IMR-90 (cell line): ENCODE measurements around the gene MARCHF6. TPM values are rescaled to one million over a fixed set of nuclear protein-coding genes. Genes with fewer than 3 reads are reported as not detected.

Source experiments
- ATAC-seq: fragments of 200-7000 bp; cut with Tn5 transposase; 2 replicates; pipeline ENCODE4 v1.9.1; 2020; ENCODE audit warnings: low read depth, mild to moderate bottlenecking, moderate library complexity
- BruUV-seq: library from RNA; stranded (reverse); fragments of 400-500 nt; replicated peaks from 2 replicates; lab custom pipeline; 2021; lab: Mats Ljungman, UMichigan
- CTCF ChIA-PET: fragments of 300-600 bp; formaldehyde crosslinking; extraction: SDS; loops from one replicate; lab custom pipeline; 2021; ENCODE audit warnings: antibody characterized with exemption; lab: Yijun Ruan, JAX
- POLR2A ChIA-PET: fragments of 300-600 bp; sonication (Branson Sonifier 250); formaldehyde crosslinking; loops from one replicate; lab custom pipeline; 2022; ENCODE audit warnings: antibody characterized with exemption; ENCODE audit not compliant: unreplicated experiment; lab: Charles Lee
- DNase-seq: peaks from one replicate; pipeline ENCODE4 v3.0.0; 2013
- H2AFZ ChIP-seq: replicated peaks from 2 replicates; pipeline ENCODE3; 2013; ENCODE audit warnings: low read length, mild to moderate bottlenecking; ENCODE audit not compliant: poor library complexity
- H2AK5ac ChIP-seq: 2 replicates; pipeline ENCODE4 v1.6.1; 2013; ENCODE audit warnings: low read depth, low read length, inconsistent platforms
- H2AK9ac ChIP-seq: replicated peaks from 2 replicates; pipeline ENCODE3; 2013; ENCODE audit warnings: mild to moderate bottlenecking, low read depth, low read length, moderate library complexity; ENCODE audit not compliant: poor library complexity
- H2BK120ac ChIP-seq: 2 replicates; pipeline ENCODE4 v1.6.1; 2013; ENCODE audit warnings: low read depth, low read length, inconsistent platforms
- H2BK15ac ChIP-seq: 3 replicates; pipeline ENCODE4 v1.6.1; 2013; ENCODE audit warnings: low read depth, low read length, inconsistent platforms
- H2BK20ac ChIP-seq: 2 replicates; pipeline ENCODE4 v1.6.1; 2013; ENCODE audit warnings: low read depth, mild to moderate bottlenecking, inconsistent platforms, low read length, moderate library complexity
- H2BK5ac ChIP-seq: 2 replicates; pipeline ENCODE4 v1.6.1; 2013; ENCODE audit warnings: mild to moderate bottlenecking, low read depth, low read length, inconsistent platforms; ENCODE audit not compliant: poor library complexity, severe bottlenecking
- H3K14ac ChIP-seq: replicated peaks from 2 replicates; pipeline ENCODE4 v1.6.1; 2013; ENCODE audit warnings: low read depth, low read length, inconsistent platforms
- H3K18ac ChIP-seq: 2 replicates; pipeline ENCODE4 v1.6.1; 2013; ENCODE audit warnings: low read depth, low read length, control low read depth
- H3K23ac ChIP-seq: 2 replicates; pipeline ENCODE4 v1.6.1; 2013; ENCODE audit warnings: low read depth, low read length, inconsistent platforms
- H3K27ac ChIP-seq: 2 replicates; pipeline ENCODE4 v1.5.1; 2013; ENCODE audit warnings: mild to moderate bottlenecking, control low read depth, low read length; ENCODE audit not compliant: insufficient read depth
- H3K27me3 ChIP-seq: 2 replicates; pipeline ENCODE4 v1.6.1; 2013; ENCODE audit warnings: low read length; ENCODE audit not compliant: control insufficient read depth, insufficient read depth
- H3K36me3 ChIP-seq: 2 replicates; pipeline ENCODE4 v1.6.1; 2013; ENCODE audit warnings: low read length, mixed read lengths; ENCODE audit not compliant: control insufficient read depth, insufficient read depth
- H3K4ac ChIP-seq: 2 replicates; pipeline ENCODE4 v1.6.1; 2013; ENCODE audit warnings: low read depth, low read length, inconsistent platforms
- H3K4me1 ChIP-seq: 2 replicates; pipeline ENCODE4 v1.6.1; 2013; ENCODE audit warnings: low read length, mixed read lengths; ENCODE audit not compliant: control insufficient read depth, insufficient read depth
- H3K4me2 ChIP-seq: 2 replicates; pipeline ENCODE4 v1.6.1; 2013; ENCODE audit warnings: low read depth, mild to moderate bottlenecking, control low read depth, low read length, moderate library complexity
- H3K4me3 ChIP-seq: 2 replicates; pipeline ENCODE4 v1.5.1; 2013; ENCODE audit warnings: low read depth, mild to moderate bottlenecking, control low read depth, low read length, moderate library complexity; ENCODE audit not compliant: insufficient read depth
- H3K56ac ChIP-seq: 2 replicates; pipeline ENCODE4 v1.6.1; 2013; ENCODE audit warnings: low read length, inconsistent platforms; ENCODE audit not compliant: insufficient read depth; ENCODE audit errors: extremely low read depth
- H3K79me1 ChIP-seq, 2 experiments: 2 replicates each; pipeline ENCODE4 v1.6.1; 2013; ENCODE audit warnings: low read length in 2 of 2, inconsistent platforms in 1 of 2, low read depth in 1 of 2
- H3K9ac ChIP-seq: 2 replicates; pipeline ENCODE4 v1.6.1; 2013; ENCODE audit warnings: low read depth, low read length, control low read depth
- H3K9me1 ChIP-seq: 2 replicates; pipeline ENCODE4 v1.6.1; 2013; ENCODE audit warnings: low read length, inconsistent platforms; ENCODE audit not compliant: insufficient read depth
- H3K9me3 ChIP-seq: 2 replicates; pipeline ENCODE4 v1.6.1; 2013; ENCODE audit warnings: low read length; ENCODE audit not compliant: control insufficient read depth, insufficient read depth
- H4K20me1 ChIP-seq: 2 replicates; pipeline ENCODE4 v1.6.1; 2013; ENCODE audit warnings: low read length, inconsistent platforms; ENCODE audit not compliant: insufficient read depth
- H4K5ac ChIP-seq: 2 replicates; pipeline ENCODE4 v1.6.1; 2013; ENCODE audit warnings: mild to moderate bottlenecking, low read depth, low read length, control low read depth
- H4K8ac ChIP-seq, 2 experiments: 2 replicates each; pipeline ENCODE4 v1.6.1; 2013; ENCODE audit warnings: low read depth in 2 of 2, low read length in 2 of 2, control low read depth in 1 of 2, inconsistent platforms in 1 of 2
- H4K91ac ChIP-seq: 2 replicates; pipeline ENCODE4 v1.6.1; 2013; ENCODE audit warnings: low read depth, low read length, inconsistent platforms; ENCODE audit not compliant: insufficient read depth
- BHLHE40 ChIP-seq: fragments of 150-350 bp; IDR thresholded peaks from 2 replicates; pipeline ENCODE4 v1.6.1; 2016; ENCODE audit warnings: mild to moderate bottlenecking, low read depth, low read length
- CEBPB ChIP-seq: IDR thresholded peaks from 2 replicates; pipeline ENCODE4 v1.6.1; 2012; ENCODE audit warnings: low read depth, low read length, improper control_type of control experiment
- CHD1 ChIP-seq: IDR thresholded peaks from 2 replicates; pipeline ENCODE4 v1.6.1; 2012; ENCODE audit warnings: low read depth, low read length, improper control_type of control experiment
- CTCF ChIP-seq: conservative IDR thresholded peaks from 2 replicates; pipeline ENCODE4 v1.5.1; 2012; ENCODE audit warnings: mild to moderate bottlenecking, low read depth, low read length, improper control_type of control experiment
- ELK1 ChIP-seq: fragments of 150-350 bp; IDR thresholded peaks from 2 replicates; pipeline ENCODE4 v1.6.1; 2016; ENCODE audit warnings: low read depth, mild to moderate bottlenecking, low read length, moderate library complexity, borderline replicate concordance
- FOS ChIP-seq: fragments of 150-350 bp; IDR thresholded peaks from 2 replicates; pipeline ENCODE4 v1.6.1; 2016; ENCODE audit warnings: low read depth, low read length
- MAFK ChIP-seq: IDR thresholded peaks from 2 replicates; pipeline ENCODE4 v1.6.1; 2012; ENCODE audit warnings: low read depth, low read length, improper control_type of control experiment
- MAZ ChIP-seq: IDR thresholded peaks from 2 replicates; pipeline ENCODE4 v1.6.1; 2012; ENCODE audit warnings: low read depth, mild to moderate bottlenecking, low read length, improper control_type of control experiment, moderate library complexity, borderline replicate concordance
- MXI1 ChIP-seq: IDR thresholded peaks from 2 replicates; pipeline ENCODE4 v1.6.1; 2012; ENCODE audit warnings: low read depth, mild to moderate bottlenecking, low read length, moderate library complexity, borderline replicate concordance
- NFE2L2 ChIP-seq: fragments of 150-350 bp; IDR thresholded peaks from 2 replicates; pipeline ENCODE4 v1.6.1; 2016; ENCODE audit warnings: low read depth, mild to moderate bottlenecking, low read length
- POLR2A ChIP-seq: IDR thresholded peaks from 2 replicates; pipeline ENCODE4 v1.6.1; 2012; ENCODE audit warnings: mild to moderate bottlenecking, low read depth, low read length
- RAD21 ChIP-seq: IDR thresholded peaks from 2 replicates; pipeline ENCODE4 v1.6.1; 2012; ENCODE audit warnings: low read length, improper control_type of control experiment
- RCOR1 ChIP-seq: IDR thresholded peaks from 2 replicates; pipeline ENCODE4 v1.6.1; 2012; ENCODE audit warnings: mild to moderate bottlenecking, low read length, improper control_type of control experiment; ENCODE audit not compliant: insufficient replicate concordance
- RFX5 ChIP-seq: IDR thresholded peaks from 2 replicates; pipeline ENCODE4 v1.8.0; 2012; ENCODE audit warnings: low read depth, mild to moderate bottlenecking, low read length, moderate library complexity
- SMC3 ChIP-seq: fragments of 150-350 bp; IDR thresholded peaks from 2 replicates; pipeline ENCODE4 v1.6.1; 2016; ENCODE audit warnings: low read depth, mild to moderate bottlenecking, antibody characterized with exemption, low read length, moderate library complexity
- USF2 ChIP-seq: fragments of 150-350 bp; IDR thresholded peaks from 2 replicates; pipeline ENCODE4 v1.6.1; 2017; ENCODE audit warnings: mild to moderate bottlenecking, antibody characterized with exemption, low read length, low read depth
- WGBS, 2 experiments: methylation state at CpG; one replicate each; pipeline versions ENCODE4 v1.1.5 to v1.1.7; 2013; ENCODE audit warnings: missing lambda C conversion rate in 2 of 2; ENCODE audit not compliant: insufficient read length in 1 of 2; ENCODE audit errors: extremely low coverage in 2 of 2; 5-methylcytosine and 5-hydroxymethylcytosine counted together
- dilution Hi-C: fragments of 300-500 bp; cut with HindIII; formaldehyde crosslinking; loops from one replicate; pipeline ENCODE4 v1.14.3; 2018; ENCODE audit warnings: low sequenced_read_pairs; ENCODE audit not compliant: unreplicated experiment
- in situ Hi-C: fragments of 300-500 bp; cut with MboI; formaldehyde crosslinking; loops from 3 replicates; pipeline ENCODE4 v1.14.3; 2019; ENCODE audit warnings: low sequenced_read_pairs, inconsistent platforms, mixed read lengths
- intact Hi-C: fragments of 100-400 bp; cut with micrococcal nuclease; formaldehyde crosslinking; loops from 2 replicates; pipeline ENCODE4 v1.10.0; 2022
- polyA plus RNA-seq, 3 experiments: library from polyadenylated mRNA; depleted of rRNA; stranded (reverse); fragments of >200 nt; gene quantifications; 2 replicates each; pipeline ENCODE4 v1.2.3, GENCODE V29; 2012; ENCODE audit warnings: low replicate concordance in 1 of 3
- total RNA-seq: library from RNA; depleted of rRNA; stranded (reverse); fragments of >200 nt; gene quantifications from 2 replicates; pipeline ENCODE4 v1.2.3, GENCODE V29; 2012

Gene MARCHF6
- total and polyA plus RNA-seq, 2 of the 4 experiments (the other 2 are of a cell fraction), result 55.2 to 62.6 TPM

GRCh38 chr5:10370931-10371330, 17.4 kb downstream of the MARCHF6 start:
- Histone ChIP-seq H4K8ac (no peak overlapping the region), H3K27ac (no peak overlapping the region), H3K56ac (no peak overlapping the region), H3K9me3 (no peaks in the 10 kb centered on the region), H3K18ac (no peak overlapping the region), H2BK20ac (no peak overlapping the region), H3K36me3 (no peaks in the 10 kb centered on the region), H2BK15ac (no peak overlapping the region), H3K4me2 (no peak overlapping the region), H3K14ac (no peak overlapping the region), H3K79me1 (peaks cover 19 to 65% of the 10 kb centered on the region in 2 experiments; a peak in 3 of 4 replicates), H2AK9ac (no peak overlapping the region), H2BK120ac (no peak overlapping the region), H3K27me3 (no peaks in the 10 kb centered on the region), H4K5ac (no peak overlapping the region), H2BK5ac (no peak overlapping the region), H3K23ac (no peak overlapping the region), H2AFZ (no peak overlapping the region), H4K20me1 (peaks cover 86% of the 10 kb centered on the region), H3K4me1 (peaks cover 9% of the 10 kb centered on the region), H3K9ac (no peak overlapping the region), H2AK5ac (no peak overlapping the region), H3K9me1 (peaks cover 15% of the 10 kb centered on the region), H3K4me3 (no peak overlapping the region), H3K4ac (no peak overlapping the region), H4K91ac (no peak overlapping the region)
- intact Hi-C loops (no loop called here), in situ Hi-C loops (no loop called here), dilution Hi-C loops (no loop called here)
- CTCF ChIA-PET, result interaction anchor here (1.5 kb wide), 1 partner anchor 13 kb away, joined by 3 read pairs; no protein-coding TSS in a partner anchor
- WGBS, 2 experiments, result no CpG with 5 or more reads among the region's 2 CpGs
- POLR2A ChIA-PET, result no interaction called here
- ATAC-seq (no peak), DNase-seq (no peak)
- BruUV-seq, result no TSS peak
- TF ChIP-seq POLR2A (no peak), NFE2L2 (no peak), CEBPB (no peak), MAFK (no peak), RAD21 (no peak), CHD1 (no peak), RCOR1 (no peak), ELK1 (no peak), MXI1 (no peak), MAZ (no peak), USF2 (no peak), RFX5 (no peak), BHLHE40 (no peak), CTCF (no peak), FOS (no peak), SMC3 (no peak)
